LNCaP clone FGC (cell line): ENCODE results near the gene ARHGAP36.

Experiments used
- DNase-seq: peaks from one replicate; pipeline ENCODE4 v3.0.0-alpha.2; 2011; ENCODE audit warnings: low read depth
- H3K4me3 ChIP-seq: 2 replicates; pipeline ENCODE4 v1.5.1; 2011; ENCODE audit warnings: mild to moderate bottlenecking, low read depth, low read length, control low read depth
- TF ChIP-seq, protein P1 (sequence below): IDR thresholded peaks from 2 replicates; pipeline ENCODE4 v1.5.1; 2012; ENCODE audit warnings: mild to moderate bottlenecking; ENCODE audit not compliant: control insufficient read depth, insufficient read depth; ENCODE audit errors: extremely low read depth

Gene ARHGAP36

DNA sequence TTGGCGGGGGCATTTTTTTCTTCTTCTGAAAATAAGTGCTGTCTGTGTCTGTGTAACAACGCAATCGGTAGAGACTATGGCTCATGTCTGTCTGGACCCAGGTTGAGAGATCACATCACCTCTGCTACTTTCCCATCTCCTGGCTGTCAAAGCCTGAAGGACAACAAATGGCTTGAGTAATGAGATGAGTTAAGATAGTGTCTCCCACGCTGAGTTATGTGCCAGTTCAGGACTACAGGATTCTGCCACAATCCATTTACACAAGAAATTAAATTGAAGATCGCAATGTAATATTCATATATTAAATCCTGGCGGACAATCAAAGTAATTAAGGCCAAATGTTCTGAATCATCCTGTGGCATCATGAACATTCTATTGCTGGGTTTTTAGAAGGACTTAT lies 16.5 kb upstream of the ARHGAP36 start:
- TF ChIP-seq, protein P1, sequence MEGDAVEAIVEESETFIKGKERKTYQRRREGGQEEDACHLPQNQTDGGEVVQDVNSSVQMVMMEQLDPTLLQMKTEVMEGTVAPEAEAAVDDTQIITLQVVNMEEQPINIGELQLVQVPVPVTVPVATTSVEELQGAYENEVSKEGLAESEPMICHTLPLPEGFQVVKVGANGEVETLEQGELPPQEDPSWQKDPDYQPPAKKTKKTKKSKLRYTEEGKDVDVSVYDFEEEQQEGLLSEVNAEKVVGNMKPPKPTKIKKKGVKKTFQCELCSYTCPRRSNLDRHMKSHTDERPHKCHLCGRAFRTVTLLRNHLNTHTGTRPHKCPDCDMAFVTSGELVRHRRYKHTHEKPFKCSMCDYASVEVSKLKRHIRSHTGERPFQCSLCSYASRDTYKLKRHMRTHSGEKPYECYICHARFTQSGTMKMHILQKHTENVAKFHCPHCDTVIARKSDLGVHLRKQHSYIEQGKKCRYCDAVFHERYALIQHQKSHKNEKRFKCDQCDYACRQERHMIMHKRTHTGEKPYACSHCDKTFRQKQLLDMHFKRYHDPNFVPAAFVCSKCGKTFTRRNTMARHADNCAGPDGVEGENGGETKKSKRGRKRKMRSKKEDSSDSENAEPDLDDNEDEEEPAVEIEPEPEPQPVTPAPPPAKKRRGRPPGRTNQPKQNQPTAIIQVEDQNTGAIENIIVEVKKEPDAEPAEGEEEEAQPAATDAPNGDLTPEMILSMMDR = no peak
- DNase-seq = no peak
- no peak overlapping the region for H3K4me3 ChIP-seq

DNA sequence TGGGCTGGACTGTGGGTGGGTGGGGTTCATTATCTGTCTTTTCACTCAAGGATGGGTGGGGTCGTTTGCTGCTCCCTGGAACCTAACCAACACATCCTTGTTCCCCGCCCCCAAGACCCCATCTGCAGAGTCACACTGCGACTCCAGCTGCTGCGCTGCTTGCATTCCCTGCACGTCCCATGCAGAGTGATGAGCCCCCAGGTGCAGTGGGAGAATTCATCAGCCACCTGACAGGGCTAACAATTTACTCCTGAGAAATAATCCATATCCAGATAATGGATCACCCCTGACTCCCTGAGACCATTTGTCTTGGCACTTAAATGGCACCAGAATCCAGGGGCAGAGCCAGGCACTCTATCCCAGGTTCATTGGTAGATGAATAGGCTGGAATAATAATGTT lies 12.4 kb upstream of the ARHGAP36 start:
- no peak for DNase-seq
- TF ChIP-seq, protein P1 = no peak

GRCh38 chrX:131046596-131046995 lies 11.6 kb upstream of the ARHGAP36 start:
- no peak overlapping the region for H3K4me3 ChIP-seq
- TF ChIP-seq, protein P1 = no peak
- DNase-seq = no peak

More for the DNA sequence above, 12.4 kb upstream of the ARHGAP36 start:
- H3K4me3 ChIP-seq = no peak overlapping the region

GRCh38 chrX:131047180-131047579 lies 11.0 kb upstream of the ARHGAP36 start:
- H3K4me3 ChIP-seq = no peak overlapping the region

GRCh38 chrX:131053076-131053475 lies 5.1 kb upstream of the ARHGAP36 start:
- DNase-seq = no peak
- H3K4me3 ChIP-seq = no peak overlapping the region
- TF ChIP-seq, protein P1 = no peak

More at GRCh38 chrX:131047180-131047579, 11.0 kb upstream of the ARHGAP36 start:
- TF ChIP-seq, protein P1 = no peak
- DNase-seq = no peak

GRCh38 chrX:131054906-131055305 lies 3.2 kb upstream of the ARHGAP36 start:
- TF ChIP-seq, protein P1 = no peak
- H3K4me3 ChIP-seq = no peak overlapping the region
- no peak for DNase-seq

DNA sequence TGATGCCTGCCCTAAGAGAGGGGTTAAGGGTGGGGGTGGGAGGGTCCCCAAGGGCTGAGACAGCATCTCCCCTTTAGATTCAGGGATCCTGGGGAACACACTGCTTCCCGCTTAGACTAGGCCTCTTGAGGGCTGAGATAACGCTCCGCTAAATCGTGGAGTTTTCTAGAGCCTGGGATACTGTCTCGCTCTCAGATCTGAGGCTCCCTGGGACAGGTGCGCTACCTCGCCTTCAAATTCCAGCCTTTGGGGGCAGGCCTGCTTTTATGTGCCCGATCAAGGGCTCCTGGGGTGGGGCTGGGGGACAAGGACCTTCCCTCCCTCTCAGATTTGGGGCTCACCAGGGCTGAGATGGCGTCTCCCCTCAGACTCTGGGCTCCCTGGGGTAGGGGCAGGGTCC lies 440 bp upstream of the ARHGAP36 start:
- no peak overlapping the region for H3K4me3 ChIP-seq
- TF ChIP-seq, protein P1 = no peak
- no peak for DNase-seq
